Lung (tissue), 16 donors: Measurements from ENCODE around the gene TMEM35A. TPM values are rescaled to one million over a fixed set of nuclear protein-coding genes. Genes with fewer than 3 reads are reported as not detected.

ENCODE experiments used
- ATAC-seq: fragments of 200-7000 bp; cut with Tn5 transposase; one replicate; pipeline ENCODE4 v1.9.1; 2020; ENCODE audit warnings: moderate number of reproducible peaks; ENCODE audit not compliant: insufficient read depth, low FRiP score
- DNase-seq, 3 donors: peaks; one replicate each; pipeline ENCODE4 v3.0.0-alpha.2; 2013 to 2017
- H3K27ac ChIP-seq, 2 donors: one replicate each; pipeline ENCODE4 v1.5.1; 2013; ENCODE audit warnings: mild to moderate bottlenecking in 2 of 2, moderate library complexity in 2 of 2, control low read depth in 1 of 2, inconsistent platforms in 1 of 2, low read depth in 1 of 2, low read length in 1 of 2
- H3K27me3 ChIP-seq, 3 donors: one replicate each; pipeline ENCODE4 v1.5.1; 2013; ENCODE audit warnings: low read length in 2 of 3; ENCODE audit not compliant: control insufficient read depth in 3 of 3, insufficient read depth in 3 of 3
- H3K36me3 ChIP-seq, 4 donors: one replicate each; pipeline ENCODE4 v1.5.1; 2013; ENCODE audit warnings: low read length in 4 of 4, mild to moderate bottlenecking in 1 of 4, moderate library complexity in 1 of 4; ENCODE audit not compliant: control insufficient read depth in 4 of 4, insufficient read depth in 4 of 4
- H3K4me1 ChIP-seq, 5 donors: one replicate each; pipeline ENCODE4 v1.5.1; 2013; ENCODE audit warnings: low read length in 5 of 5, mild to moderate bottlenecking in 2 of 5, moderate library complexity in 1 of 5; ENCODE audit not compliant: control insufficient read depth in 5 of 5, insufficient read depth in 5 of 5
- H3K4me3 ChIP-seq: one replicate; pipeline ENCODE4 v1.5.1; 2013; ENCODE audit warnings: mild to moderate bottlenecking, control low read depth, moderate library complexity
- H3K9ac ChIP-seq, 2 donors: one replicate each; pipeline ENCODE4 v1.5.1; 2013; ENCODE audit warnings: low read length in 2 of 2, control low read depth in 1 of 2; ENCODE audit not compliant: insufficient read depth in 1 of 2
- H3K9me3 ChIP-seq, 4 donors: one replicate each; pipeline ENCODE4 v1.5.1; 2013; ENCODE audit warnings: low read length in 3 of 4, mild to moderate bottlenecking in 1 of 4, moderate library complexity in 1 of 4; ENCODE audit not compliant: control insufficient read depth in 4 of 4, insufficient read depth in 3 of 4
- WGBS, 2 donors: extraction: QIAGEN DNeasy Blood & Tissue Kit; methylation state at CpG; one replicate each; pipeline ENCODE4 v1.1.7; 2013; 5-methylcytosine and 5-hydroxymethylcytosine counted together
- long read RNA-seq, 5 donors: transcript quantifications; one replicate each; lab custom pipeline, GENCODE V29; 2026
- polyA plus RNA-seq, 2 donors: library from polyadenylated mRNA; stranded (reverse); fragments of 200-250 nt; gene quantifications; one replicate each; pipeline ENCODE4 v1.2.1, GENCODE V29; 2013
- total RNA-seq, 2 donors: library from RNA; depleted of rRNA in 1 of 2; stranded (reverse); fragments of >200 nt in 1 of 2; gene quantifications; one replicate each; pipeline ENCODE4 v1.2.1, GENCODE V29; 2014 to 2021
- TF ChIP-seq, protein P1 (sequence below): IDR thresholded peaks from 2 replicates; pipeline ENCODE4 v1.5.1; 2012; ENCODE audit warnings: mild to moderate bottlenecking; ENCODE audit errors: control extremely low read depth, extremely low read depth
- donor health status: control.
- donor health status: control.
- donor health status: Bipolar disorder and iron deficiency.
- donor health status: healthy.
- donor health status: DM: yes; HTN: yes; CAD: no.

TMEM35A gene, protein sequence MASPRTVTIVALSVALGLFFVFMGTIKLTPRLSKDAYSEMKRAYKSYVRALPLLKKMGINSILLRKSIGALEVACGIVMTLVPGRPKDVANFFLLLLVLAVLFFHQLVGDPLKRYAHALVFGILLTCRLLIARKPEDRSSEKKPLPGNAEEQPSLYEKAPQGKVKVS
- total RNA-seq (1 to 10 TPM; 1.0 to 6.4 TPM), polyA plus RNA-seq (under 1 TPM; 0.24 to 0.47 TPM)
- long read RNA-seq, donor 1, transcript TMEM35A-201 (2 exons, 2,195 nt), result major isoform, 11 of 11 reads
- long read RNA-seq, donor 1, partial matches to known transcripts, result 0 of 11 reads
- long read RNA-seq, donor 1, other reads (novel, unspliced or antisense), result 0 of 11 reads
- long read RNA-seq, donor 2, transcript TMEM35A-201 (2 exons, 2,195 nt), result major isoform, 5 of 5 reads
- long read RNA-seq, donor 2, partial matches to known transcripts, result 0 of 5 reads
- long read RNA-seq, donor 2, other reads (novel, unspliced or antisense), result 0 of 5 reads
- long read RNA-seq, donor 3, partial matches to known transcripts, result 0 of 2 reads
- long read RNA-seq, donor 3, other reads (novel, unspliced or antisense), result 0 of 2 reads
- long read RNA-seq, donor 4, partial matches to known transcripts, result 0 of 1 reads
- long read RNA-seq, donor 4, other reads (novel, unspliced or antisense), result 0 of 1 reads
- long read RNA-seq, donor 5, transcript TMEM35A-201 (2 exons, 2,195 nt), result major isoform, 12 of 39 reads
- long read RNA-seq, donor 5, partial matches to known transcripts, result 27 of 39 reads
- long read RNA-seq, donor 5, other reads (novel, unspliced or antisense), result 0 of 39 reads

DNA sequence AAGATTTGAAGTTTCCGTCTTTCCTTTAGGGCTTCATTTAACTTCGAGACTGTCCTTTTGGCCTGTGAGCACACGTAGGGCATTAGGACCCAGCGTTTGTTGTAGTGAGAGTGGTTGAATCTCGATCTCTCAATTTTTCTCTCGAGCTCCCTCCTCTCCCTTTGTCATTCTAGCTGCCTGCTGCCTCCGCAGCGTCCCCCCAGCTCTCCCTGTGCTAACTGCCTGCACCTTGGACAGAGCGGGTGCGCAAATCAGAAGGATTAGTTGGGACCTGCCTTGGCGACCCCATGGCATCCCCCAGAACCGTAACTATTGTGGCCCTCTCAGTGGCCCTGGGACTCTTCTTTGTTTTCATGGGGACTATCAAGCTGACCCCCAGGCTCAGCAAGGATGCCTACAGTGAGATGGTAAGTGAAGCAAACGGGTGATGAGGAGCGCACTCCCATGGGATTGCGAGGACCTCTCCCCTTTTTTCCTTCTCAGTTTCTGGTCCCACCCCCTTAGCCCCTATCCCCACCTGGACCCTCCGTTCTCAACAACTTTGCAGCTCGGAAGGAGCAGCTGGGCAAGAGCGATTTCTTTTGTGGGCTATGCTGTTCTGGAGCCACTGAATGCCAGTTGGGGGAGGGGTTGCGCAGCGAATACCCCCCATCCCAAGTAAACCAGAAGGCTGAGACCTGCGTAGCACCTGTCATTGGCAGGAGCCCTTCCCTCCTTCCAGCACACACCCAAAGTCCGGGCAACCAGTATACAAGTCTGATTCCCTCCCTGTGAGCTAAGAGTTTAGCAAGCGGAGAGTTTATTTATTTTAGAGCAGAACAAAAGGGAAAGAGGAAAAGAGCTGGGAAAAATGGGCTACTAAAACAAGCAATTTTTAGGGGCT is at the start of gene TMEM35A:
TSS of gene TMEM35A (plus strand) at position 164 of the 883 bp plus-strand sequence. CDS start at position 288, 124 bp downstream.
- Histone ChIP-seq H3K27ac (no peak within 1 kb of the TSS), H3K4me1 (peaks cover 0 to 2% (median 0%) of the 10 kb centered on the region in 5 donors), H3K36me3 (no peaks in the 10 kb centered on the region), H3K4me3 (peak within 1 kb of the TSS; percentile 24), H3K9me3 (peaks cover 0 to 2% (median 0%) of the 10 kb centered on the region in 4 donors), H3K27me3 (peaks cover 0 to 3% (median 3%) of the 10 kb centered on the region in 3 donors), H3K9ac (peak within 1 kb of the TSS; percentile 16 to 75)
- TF ChIP-seq, protein P1, sequence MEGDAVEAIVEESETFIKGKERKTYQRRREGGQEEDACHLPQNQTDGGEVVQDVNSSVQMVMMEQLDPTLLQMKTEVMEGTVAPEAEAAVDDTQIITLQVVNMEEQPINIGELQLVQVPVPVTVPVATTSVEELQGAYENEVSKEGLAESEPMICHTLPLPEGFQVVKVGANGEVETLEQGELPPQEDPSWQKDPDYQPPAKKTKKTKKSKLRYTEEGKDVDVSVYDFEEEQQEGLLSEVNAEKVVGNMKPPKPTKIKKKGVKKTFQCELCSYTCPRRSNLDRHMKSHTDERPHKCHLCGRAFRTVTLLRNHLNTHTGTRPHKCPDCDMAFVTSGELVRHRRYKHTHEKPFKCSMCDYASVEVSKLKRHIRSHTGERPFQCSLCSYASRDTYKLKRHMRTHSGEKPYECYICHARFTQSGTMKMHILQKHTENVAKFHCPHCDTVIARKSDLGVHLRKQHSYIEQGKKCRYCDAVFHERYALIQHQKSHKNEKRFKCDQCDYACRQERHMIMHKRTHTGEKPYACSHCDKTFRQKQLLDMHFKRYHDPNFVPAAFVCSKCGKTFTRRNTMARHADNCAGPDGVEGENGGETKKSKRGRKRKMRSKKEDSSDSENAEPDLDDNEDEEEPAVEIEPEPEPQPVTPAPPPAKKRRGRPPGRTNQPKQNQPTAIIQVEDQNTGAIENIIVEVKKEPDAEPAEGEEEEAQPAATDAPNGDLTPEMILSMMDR, result no peak
- DNase-seq (peak; percentile 20 to 74 (median 66)), ATAC-seq (no peak)
- 7 to 19% methylated on average over 22 to 23 of the region's 23 CpGs for WGBS, 2 donors

DNA sequence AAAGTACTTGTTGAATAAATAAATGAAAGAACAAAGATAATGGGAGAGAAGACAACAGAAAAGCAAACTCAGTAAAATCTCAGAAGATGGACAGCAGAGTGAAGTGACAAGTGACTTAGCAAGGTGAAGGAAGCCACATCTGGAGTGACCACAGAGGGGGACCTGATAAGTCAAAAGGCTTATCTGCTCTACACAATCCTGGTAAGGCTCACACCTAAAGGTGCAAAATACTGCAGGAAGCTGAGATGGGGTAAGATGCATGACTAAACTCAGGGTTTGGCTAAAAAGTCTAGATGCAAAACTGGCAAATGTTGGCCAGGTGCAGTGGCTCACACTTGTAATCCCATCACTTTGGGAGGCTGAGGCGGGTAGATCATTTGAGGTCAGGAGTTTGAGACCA is 49.0 kb upstream of the TMEM35A start:
- no peak overlapping the region for H3K4me3 ChIP-seq
- 85% methylated on average over 1 of the region's 1 CpG; no CpG with 5 or more reads in 1 of the 2 donors for WGBS, 2 donors
- no peak overlapping the region for H3K27ac ChIP-seq
- no peaks in the 10 kb centered on the region for H3K4me1 ChIP-seq
- ATAC-seq (no peak), DNase-seq (no peak)
- no peaks in the 10 kb centered on the region for H3K9me3 ChIP-seq
- no peaks in the 10 kb centered on the region for H3K27me3 ChIP-seq
- TF ChIP-seq, protein P1, result no peak
- H3K9ac ChIP-seq, result no peak overlapping the region
- peaks cover 0 to 3% (median 1%) of the 10 kb centered on the region in 4 donors for H3K36me3 ChIP-seq

DNA sequence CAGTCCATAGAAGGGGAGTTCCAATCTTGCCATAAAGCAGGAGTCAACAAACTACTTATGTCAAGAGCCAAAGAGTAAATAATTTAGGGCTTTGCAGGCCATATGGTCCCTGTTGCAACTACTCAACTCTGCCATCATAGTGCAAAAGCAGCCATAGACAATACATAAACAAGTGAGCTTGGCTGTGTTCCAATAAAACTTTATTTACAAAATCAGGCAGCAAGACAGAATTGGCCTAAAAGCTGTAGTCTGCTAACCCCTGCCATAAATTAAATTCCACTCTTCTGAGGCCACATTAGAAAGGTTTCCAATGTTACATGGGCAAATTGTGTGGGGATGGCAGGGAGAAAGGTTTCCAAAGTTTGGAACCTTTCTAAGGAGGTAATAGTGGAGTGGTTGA is 41.4 kb upstream of the TMEM35A start:
- Histone ChIP-seq H3K4me3 (no peak overlapping the region), H3K27ac (no peak overlapping the region), H3K36me3 (peaks cover 0 to 8% (median 1%) of the 10 kb centered on the region in 4 donors), H3K9ac (no peak overlapping the region), H3K4me1 (no peaks in the 10 kb centered on the region), H3K27me3 (no peaks in the 10 kb centered on the region), H3K9me3 (no peaks in the 10 kb centered on the region)
- TF ChIP-seq, protein P1, result no peak
- ATAC-seq (no peak), DNase-seq (peak in 2 of 3 donors; percentile 2 to 5)
